Mesenchymal stem cell (in vitro differentiated cells and primary cell): ENCODE data around the gene SPATA2L.

Experiments used
- DNase-seq: peaks from one replicate; pipeline ENCODE4 v3.0.0-alpha.2; 2013
- H2AFZ ChIP-seq: one replicate; pipeline ENCODE4 v1.6.1; 2013; ENCODE audit warnings: low read depth, mild to moderate bottlenecking, control low read depth, inconsistent platforms, low read length, moderate library complexity
- H2AK5ac ChIP-seq: 2 replicates; pipeline ENCODE4 v1.6.1; 2013; ENCODE audit warnings: low read length, moderate library complexity, mild to moderate bottlenecking, inconsistent platforms; ENCODE audit not compliant: severe bottlenecking
- H2BK120ac ChIP-seq: one replicate; pipeline ENCODE4 v1.6.1; 2013; ENCODE audit warnings: low read depth, mild to moderate bottlenecking, inconsistent platforms, low read length, moderate library complexity
- H2BK12ac ChIP-seq, 2 experiments: one replicate each; pipeline ENCODE4 v1.6.1; 2013; ENCODE audit warnings: inconsistent platforms in 2 of 2, low read length in 2 of 2, mild to moderate bottlenecking in 2 of 2, moderate library complexity in 2 of 2, control low read depth in 1 of 2
- H2BK15ac ChIP-seq: one replicate; pipeline ENCODE4 v1.6.1; 2013; ENCODE audit warnings: mild to moderate bottlenecking, low read depth, inconsistent platforms; ENCODE audit not compliant: poor library complexity, severe bottlenecking
- H2BK5ac ChIP-seq: 2 replicates; pipeline ENCODE4 v1.6.1; 2013; ENCODE audit warnings: low read depth, mild to moderate bottlenecking, low read length, control low read depth, inconsistent platforms; ENCODE audit not compliant: poor library complexity, severe bottlenecking
- H3K14ac ChIP-seq, 2 experiments: one replicate each; pipeline ENCODE4 v1.6.1; 2013; ENCODE audit warnings: inconsistent platforms in 2 of 2, low read length in 2 of 2, control low read depth in 1 of 2, mild to moderate bottlenecking in 1 of 2, moderate library complexity in 1 of 2
- H3K18ac ChIP-seq, 2 experiments: one replicate each; pipeline ENCODE4 v1.6.1; 2013; ENCODE audit warnings: inconsistent platforms in 2 of 2, low read length in 2 of 2, control low read depth in 1 of 2, low read depth in 1 of 2, mild to moderate bottlenecking in 1 of 2
- H3K23ac ChIP-seq, 2 experiments: one replicate each; pipeline ENCODE4 v1.6.1; 2013; ENCODE audit warnings: inconsistent platforms in 2 of 2, low read length in 2 of 2, mild to moderate bottlenecking in 2 of 2, moderate library complexity in 2 of 2, control low read depth in 1 of 2
- H3K27ac ChIP-seq: 2 replicates; pipeline ENCODE4 v1.5.1; 2013; ENCODE audit warnings: mild to moderate bottlenecking, moderate library complexity, low read length, control low read depth, inconsistent platforms; ENCODE audit not compliant: poor library complexity, severe bottlenecking
- H3K27me3 ChIP-seq, 2 experiments: 2 replicates each; pipeline versions ENCODE4 v1.6.1 to v1.7.0; 2013; ENCODE audit warnings: low read length in 2 of 2, mild to moderate bottlenecking in 2 of 2, moderate library complexity in 2 of 2, control low read depth in 1 of 2, inconsistent platforms in 1 of 2; ENCODE audit not compliant: control insufficient read depth in 1 of 2, insufficient read depth in 1 of 2
- H3K36me3 ChIP-seq, 2 experiments: 2 replicates each; pipeline versions ENCODE4 v1.6.1 to v1.7.0; 2013; ENCODE audit warnings: low read length in 2 of 2, control low read depth in 1 of 2, inconsistent platforms in 1 of 2, low read depth in 1 of 2, mild to moderate bottlenecking in 1 of 2; ENCODE audit not compliant: insufficient read depth in 2 of 2, control insufficient read depth in 1 of 2
- H3K4ac ChIP-seq, 2 experiments: one replicate each; pipeline ENCODE4 v1.6.1; 2013; ENCODE audit warnings: inconsistent platforms in 2 of 2, low read length in 2 of 2, mild to moderate bottlenecking in 2 of 2, moderate library complexity in 2 of 2, control low read depth in 1 of 2, low read depth in 1 of 2
- H3K4me1 ChIP-seq: 2 replicates; pipeline ENCODE4 v1.6.1; 2013; ENCODE audit warnings: low read depth, low read length, control low read depth; ENCODE audit not compliant: control insufficient read depth, insufficient read depth
- H3K4me2 ChIP-seq: 2 replicates; pipeline ENCODE4 v1.6.1; 2013; ENCODE audit warnings: low read length, mild to moderate bottlenecking, inconsistent platforms; ENCODE audit not compliant: poor library complexity, severe bottlenecking
- H3K4me3 ChIP-seq, 2 experiments: 2 replicates each; pipeline versions ENCODE4 v1.5.1 to v1.7.0; 2013; ENCODE audit warnings: low read length in 2 of 2, mild to moderate bottlenecking in 2 of 2, control low read depth in 1 of 2, low read depth in 1 of 2; ENCODE audit not compliant: insufficient read depth in 1 of 2
- H3K79me1 ChIP-seq: replicated peaks from 2 replicates; pipeline ENCODE4 v1.6.1; 2013; ENCODE audit warnings: mild to moderate bottlenecking, control low read depth, low read length, inconsistent platforms; ENCODE audit not compliant: poor library complexity, severe bottlenecking
- H3K9ac ChIP-seq: 2 replicates; pipeline ENCODE4 v1.7.0; 2013; ENCODE audit warnings: mild to moderate bottlenecking, low read length, moderate library complexity
- H3K9me3 ChIP-seq: 2 replicates; pipeline ENCODE4 v1.7.0; 2013; ENCODE audit warnings: mild to moderate bottlenecking, low read length; ENCODE audit not compliant: control insufficient read depth
- H4K8ac ChIP-seq: one replicate; pipeline ENCODE4 v1.6.1; 2013; ENCODE audit warnings: inconsistent platforms, mild to moderate bottlenecking, low read length, moderate library complexity
- H4K91ac ChIP-seq: one replicate; pipeline ENCODE4 v1.6.1; 2013; ENCODE audit warnings: mild to moderate bottlenecking, low read length, inconsistent platforms
- WGBS: methylation state at CpG from one replicate; pipeline ENCODE4 v1.1.7; 2013; ENCODE audit warnings: mixed read lengths; 5-methylcytosine and 5-hydroxymethylcytosine counted together

SPATA2L gene

DNA sequence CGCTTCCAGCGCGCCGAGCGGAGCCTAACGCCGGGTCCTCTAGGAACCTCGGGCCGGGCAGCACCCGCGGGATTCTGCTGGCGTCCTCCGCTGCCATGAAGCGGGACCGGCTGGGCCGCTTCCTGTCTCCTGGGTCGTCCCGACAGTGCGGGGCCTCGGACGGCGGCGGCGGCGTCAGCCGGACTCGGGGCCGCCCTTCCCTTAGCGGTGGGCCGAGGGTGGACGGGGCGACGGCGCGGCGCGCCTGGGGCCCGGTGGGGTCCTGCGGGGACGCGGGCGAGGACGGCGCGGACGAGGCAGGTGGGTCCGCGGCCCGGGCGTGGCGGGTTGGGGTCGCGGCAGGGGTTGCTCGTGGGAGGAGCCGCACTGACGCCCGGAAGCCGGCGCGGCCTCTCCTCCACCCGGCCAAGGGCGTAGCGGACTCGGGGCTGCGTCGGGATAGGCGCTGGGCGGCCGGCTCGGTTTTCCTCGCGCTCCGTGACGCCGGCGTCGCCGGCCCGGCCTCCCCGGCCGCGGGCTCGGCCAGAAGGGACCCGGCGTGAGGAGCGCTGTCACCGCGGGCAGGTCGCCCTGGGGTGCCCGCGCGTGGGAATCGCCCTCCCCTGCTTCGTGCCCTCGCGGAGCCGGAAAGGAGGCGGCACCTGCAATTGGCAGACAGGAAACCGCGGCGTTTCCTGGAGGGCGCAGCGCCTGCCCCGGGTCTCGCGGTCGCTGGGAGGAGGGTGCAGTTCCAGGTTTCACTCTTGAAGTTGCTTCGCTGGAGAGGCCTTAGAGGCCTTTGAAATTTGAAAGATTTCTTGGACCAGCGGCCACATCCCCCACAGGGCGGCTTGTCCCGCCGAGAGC is 20.3 kb upstream of the SPATA2L start:
- Histone ChIP-seq H3K4me1 (peaks cover 36% of the 10 kb centered on the region), H3K4me3 (peak overlapping the region; percentile 89 to 96), H2AFZ (peak overlapping the region; percentile 70), H3K4ac (peak overlapping the region; percentile 9 to 41), H3K27ac (no peak overlapping the region), H3K14ac (peak overlapping the region in 1 of 2 experiments; percentile 89), H2BK12ac (peak overlapping the region in 1 of 2 experiments; percentile 30), H2BK15ac (peak overlapping the region; percentile 82), H3K23ac (peak overlapping the region in 1 of 2 experiments; percentile 34), H4K8ac (peak overlapping the region; percentile 61), H3K79me1 (peaks cover 29% of the 10 kb centered on the region), H3K36me3 (peaks cover 37 to 51% of the 10 kb centered on the region in 2 experiments), H4K91ac (peak overlapping the region; percentile 55), H3K9ac (peak overlapping the region; percentile 86), H3K9me3 (no peaks in the 10 kb centered on the region), H3K27me3 (no peaks in the 10 kb centered on the region), H2BK120ac (peak overlapping the region; percentile 78), H2AK5ac (no peak overlapping the region), H3K18ac (peak overlapping the region; percentile 68 to 95), H2BK5ac (peak overlapping the region; percentile 46), H3K4me2 (peak overlapping the region; percentile 72)
- peak; percentile 64 for DNase-seq
- under 1% methylated on average over 90 of the region's 112 CpGs for WGBS

GRCh38 chr16:89720813-89721545 is 19.5 kb upstream of the SPATA2L start, which contains the start of the genes VPS9D1 and ZNF276:
TSS of gene VPS9D1 (minus strand) at chr16:89720898. CDS start at chr16:89720861, 37 bp downstream.
TSS of gene ZNF276 (plus strand) at chr16:89721537. CDS start at chr16:89721641, 104 bp downstream.
- peak within 1 kb of the TSS; percentile 87 for H2BK15ac ChIP-seq
- H3K18ac ChIP-seq = peak within 1 kb of the TSS; percentile 93 to 95
- no peaks in the 10 kb centered on the region for H3K27me3 ChIP-seq
- H3K9ac ChIP-seq = peak within 1 kb of the TSS; percentile 86
- peaks cover 36% of the 10 kb centered on the region for H3K4me1 ChIP-seq
- no peak within 1 kb of the TSS for H2AK5ac ChIP-seq
- peak within 1 kb of the TSS; percentile 88 for H4K8ac ChIP-seq
- peak within 1 kb of the TSS; percentile 77 for H2BK5ac ChIP-seq
- peak within 1 kb of the TSS in 1 of 2 experiments; percentile 89 for H3K14ac ChIP-seq
- peak within 1 kb of the TSS; percentile 80 for H3K27ac ChIP-seq
- no peaks in the 10 kb centered on the region for H3K9me3 ChIP-seq
- H2BK120ac ChIP-seq = peak within 1 kb of the TSS; percentile 78
- H2BK12ac ChIP-seq = peak within 1 kb of the TSS; percentile 23 to 76
- 0% methylated on average over 65 of the region's 103 CpGs for WGBS
- peak within 1 kb of the TSS; percentile 79 to 86 for H3K4ac ChIP-seq
- H3K79me1 ChIP-seq = peaks cover 34% of the 10 kb centered on the region
- H3K4me3 ChIP-seq = peak within 1 kb of the TSS; percentile 89 to 96
- peak within 1 kb of the TSS; percentile 70 for H2AFZ ChIP-seq
- peak within 1 kb of the TSS in 1 of 2 experiments; percentile 34 for H3K23ac ChIP-seq
- H4K91ac ChIP-seq = peak within 1 kb of the TSS; percentile 97
- peak within 1 kb of the TSS; percentile 75 for H3K4me2 ChIP-seq
- peak; percentile 84 for DNase-seq
- H3K36me3 ChIP-seq = peaks cover 40 to 57% of the 10 kb centered on the region in 2 experiments

DNA sequence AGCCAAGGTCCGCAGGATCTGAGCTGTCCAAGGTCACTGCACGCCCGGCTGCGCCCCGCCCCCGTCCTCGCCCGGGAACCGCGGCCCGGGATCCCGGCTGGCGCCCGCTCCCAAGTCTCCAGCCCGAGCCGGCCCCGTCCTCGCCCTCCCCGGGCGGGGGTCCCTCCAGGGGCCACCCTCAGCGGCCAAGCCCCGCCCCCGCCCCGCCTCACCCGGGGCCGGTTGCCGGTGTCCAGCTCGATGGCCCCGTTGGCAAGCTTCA is 19.0 kb upstream of the SPATA2L start:
- Histone ChIP-seq H3K27ac (peak overlapping the region; percentile 17), H2AFZ (peak overlapping the region; percentile 30), H2BK12ac (peak overlapping the region in 1 of 2 experiments; percentile 76), H2BK15ac (peak overlapping the region; percentile 78), H3K18ac (peak overlapping the region; percentile 81 to 93), H4K8ac (peak overlapping the region; percentile 88), H3K23ac (no peak overlapping the region), H3K14ac (peak overlapping the region in 1 of 2 experiments; percentile 30), H3K4ac (peak overlapping the region; percentile 79 to 86), H4K91ac (peak overlapping the region; percentile 97), H3K36me3 (peaks cover 39 to 61% of the 10 kb centered on the region in 2 experiments), H3K79me1 (peaks cover 30% of the 10 kb centered on the region), H3K4me1 (peaks cover 36% of the 10 kb centered on the region), H3K27me3 (no peaks in the 10 kb centered on the region), H2BK5ac (no peak overlapping the region), H3K9me3 (no peaks in the 10 kb centered on the region), H3K4me3 (peak overlapping the region; percentile 89 to 96), H2BK120ac (peak overlapping the region; percentile 67), H3K9ac (peak overlapping the region; percentile 86), H3K4me2 (peak overlapping the region; percentile 75), H2AK5ac (no peak overlapping the region)
- peak; percentile 58 for DNase-seq
- 2% methylated on average over 21 of the region's 29 CpGs for WGBS
